ENCODE results near the gene CXCL3.
"Not testable (repeated sequence)": the region's sequence is repeated elsewhere in the genome, so short reads cannot be mapped to it uniquely, and the experiment has no call there.

Gene CXCL3

GRCh38 chr4:74081035-74081434 lies 42.5 kb upstream of the CXCL3 start:
- Histone ChIP-seq H3K4me3 (ENCODE audit: low read depth, low read length) (no peak overlapping the region), H3K9me3 (ENCODE audit: severe bottlenecking) (no peaks in the 10 kb centered on the region), H3K27me3 (ENCODE audit: insufficient read depth, low read depth, severe bottlenecking) (no peaks in the 10 kb centered on the region), H3K36me3 (no peaks in the 10 kb centered on the region), H3K27ac (no peak overlapping the region)
- TF ChIP-seq, protein P1, sequence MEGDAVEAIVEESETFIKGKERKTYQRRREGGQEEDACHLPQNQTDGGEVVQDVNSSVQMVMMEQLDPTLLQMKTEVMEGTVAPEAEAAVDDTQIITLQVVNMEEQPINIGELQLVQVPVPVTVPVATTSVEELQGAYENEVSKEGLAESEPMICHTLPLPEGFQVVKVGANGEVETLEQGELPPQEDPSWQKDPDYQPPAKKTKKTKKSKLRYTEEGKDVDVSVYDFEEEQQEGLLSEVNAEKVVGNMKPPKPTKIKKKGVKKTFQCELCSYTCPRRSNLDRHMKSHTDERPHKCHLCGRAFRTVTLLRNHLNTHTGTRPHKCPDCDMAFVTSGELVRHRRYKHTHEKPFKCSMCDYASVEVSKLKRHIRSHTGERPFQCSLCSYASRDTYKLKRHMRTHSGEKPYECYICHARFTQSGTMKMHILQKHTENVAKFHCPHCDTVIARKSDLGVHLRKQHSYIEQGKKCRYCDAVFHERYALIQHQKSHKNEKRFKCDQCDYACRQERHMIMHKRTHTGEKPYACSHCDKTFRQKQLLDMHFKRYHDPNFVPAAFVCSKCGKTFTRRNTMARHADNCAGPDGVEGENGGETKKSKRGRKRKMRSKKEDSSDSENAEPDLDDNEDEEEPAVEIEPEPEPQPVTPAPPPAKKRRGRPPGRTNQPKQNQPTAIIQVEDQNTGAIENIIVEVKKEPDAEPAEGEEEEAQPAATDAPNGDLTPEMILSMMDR (IDR thresholded peaks at IDR 0.05; ENCODE audit: low read depth, low read length) = no peak
- no peak for DNase-seq

GRCh38 chr4:74080351-74080750 lies 41.9 kb upstream of the CXCL3 start:
- H3K27ac ChIP-seq; H3K27me3 ChIP-seq (ENCODE audit: insufficient read depth, low read depth, severe bottlenecking); DNase-seq; H3K4me3 ChIP-seq (ENCODE audit: low read depth, low read length); H3K36me3 ChIP-seq; H3K9me3 ChIP-seq (ENCODE audit: severe bottlenecking): not testable (repeated sequence)

DNA sequence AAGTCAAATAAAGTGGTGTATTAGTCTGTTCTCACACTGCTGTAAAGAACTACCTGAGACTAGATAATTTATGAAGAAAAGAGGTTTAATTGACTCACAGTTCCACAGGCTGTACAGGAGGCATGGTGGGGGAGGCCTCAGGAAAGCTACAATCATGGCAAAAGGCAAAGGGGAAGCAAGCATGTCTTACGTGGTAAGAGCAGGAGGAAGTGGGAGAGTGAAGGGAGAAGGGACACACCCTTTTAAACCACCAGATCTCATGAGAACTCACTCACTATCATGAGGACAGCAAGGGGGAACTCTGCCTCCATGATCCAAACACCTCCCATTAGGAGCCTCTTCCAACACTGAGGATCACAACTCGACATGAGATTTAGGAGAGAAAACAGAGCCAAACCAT lies 40.5 kb upstream of the CXCL3 start:
- not testable (repeated sequence) for H3K4me3 ChIP-seq (ENCODE audit: low read depth, low read length); H3K27me3 ChIP-seq (ENCODE audit: insufficient read depth, low read depth, severe bottlenecking); H3K27ac ChIP-seq; H3K9me3 ChIP-seq (ENCODE audit: severe bottlenecking); H3K36me3 ChIP-seq; DNase-seq

GRCh38 chr4:74073358-74073757 lies 34.9 kb upstream of the CXCL3 start:
- H3K4me3 ChIP-seq (ENCODE audit: low read depth, low read length) = no peak overlapping the region
- H3K27me3 ChIP-seq (ENCODE audit: insufficient read depth, low read depth, severe bottlenecking) = no peaks in the 10 kb centered on the region
- H3K27ac ChIP-seq = no peak overlapping the region
- TF ChIP-seq, protein P1 (IDR thresholded peaks at IDR 0.05; ENCODE audit: low read depth, low read length) = no peak
- no peaks in the 10 kb centered on the region for H3K36me3 ChIP-seq
- no peak for DNase-seq
- H3K9me3 ChIP-seq (ENCODE audit: severe bottlenecking) = no peaks in the 10 kb centered on the region

DNA sequence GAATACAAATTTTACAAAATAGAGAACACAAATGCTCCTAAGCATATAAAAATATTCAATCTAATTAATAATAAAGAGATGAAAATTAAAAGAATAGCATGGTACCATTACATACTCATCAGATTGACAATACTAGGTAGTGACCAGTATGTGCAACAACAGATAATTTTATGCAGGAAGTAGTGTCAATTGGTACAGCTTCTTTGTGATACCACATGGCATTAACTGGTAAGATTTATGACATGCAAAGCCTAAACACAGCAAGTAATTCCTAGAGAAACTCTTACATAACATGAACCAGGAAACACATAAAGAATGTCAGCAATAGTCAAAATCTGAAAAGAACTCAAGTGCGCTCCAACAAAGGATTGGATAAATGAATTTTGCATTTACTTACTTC lies 34.2 kb upstream of the CXCL3 start:
- Histone ChIP-seq H3K36me3 (no peaks in the 10 kb centered on the region), H3K27me3 (ENCODE audit: insufficient read depth, low read depth, severe bottlenecking) (no peaks in the 10 kb centered on the region), H3K9me3 (ENCODE audit: severe bottlenecking) (no peaks in the 10 kb centered on the region), H3K4me3 (ENCODE audit: low read depth, low read length) (no peak overlapping the region), H3K27ac (no peak overlapping the region)
- no peak for DNase-seq
- TF ChIP-seq, protein P1 (IDR thresholded peaks at IDR 0.05; ENCODE audit: low read depth, low read length) = no peak

GRCh38 chr4:74067586-74067985 lies 29.1 kb upstream of the CXCL3 start:
- TF ChIP-seq, protein P1 (IDR thresholded peaks at IDR 0.05; ENCODE audit: low read depth, low read length) = no peak
- Histone ChIP-seq H3K4me3 (ENCODE audit: low read depth, low read length) (no peak overlapping the region), H3K36me3 (no peaks in the 10 kb centered on the region), H3K9me3 (ENCODE audit: severe bottlenecking) (no peaks in the 10 kb centered on the region), H3K27ac (no peak overlapping the region), H3K27me3 (ENCODE audit: insufficient read depth, low read depth, severe bottlenecking) (no peaks in the 10 kb centered on the region)
- DNase-seq = no peak

- no peaks in the 10 kb centered on the region for H3K27me3 ChIP-seq (ENCODE audit: insufficient read depth, low read depth, severe bottlenecking)
- H3K4me3 ChIP-seq (ENCODE audit: low read depth, low read length) = no peak overlapping the region
- H3K27ac ChIP-seq = no peak overlapping the region
- no peaks in the 10 kb centered on the region for H3K9me3 ChIP-seq (ENCODE audit: severe bottlenecking)
- TF ChIP-seq, protein P1 (IDR thresholded peaks at IDR 0.05; ENCODE audit: low read depth, low read length) = no peak
- no peak for DNase-seq
- no peaks in the 10 kb centered on the region for H3K36me3 ChIP-seq
These were observed 27.7 kb upstream of the CXCL3 start for GRCh38 chr4:74066232-74066631.
